MM.1S (cell line): ENCODE data around the gene SLC2A5.
A peak's percentile ranks its signal among the peaks of the same experiment; 100 is the strongest.

Source experiments
- DNase-seq: peaks from one replicate; pipeline ENCODE4 v3.0.0-alpha.2; 2015
- H2AFZ ChIP-seq: fragments of 300-600 bp; sonication (generic); 2 replicates; pipeline ENCODE4 v1.6.0; 2016; ENCODE audit warnings: antibody characterized with exemption, low read length
- H3F3A ChIP-seq: fragments of 300-600 bp; sonication (generic); 2 replicates; pipeline ENCODE4 v1.6.1; 2016; ENCODE audit warnings: mild to moderate bottlenecking, antibody characterized with exemption, low read length, moderate library complexity, mixed read lengths; ENCODE audit not compliant: insufficient read depth
- H3K27ac ChIP-seq: fragments of 300-600 bp; sonication (generic); 2 replicates; pipeline ENCODE4 v1.5.1; 2016; ENCODE audit warnings: mild to moderate bottlenecking, low read length
- H3K27me3 ChIP-seq: fragments of 300-600 bp; sonication (generic); replicated peaks from 2 replicates; pipeline ENCODE4 v1.6.0; 2016; ENCODE audit warnings: low read length; ENCODE audit not compliant: insufficient read depth
- H3K36me3 ChIP-seq: fragments of 300-600 bp; sonication (generic); replicated peaks from 2 replicates; pipeline ENCODE4 v1.6.1; 2016; ENCODE audit warnings: mild to moderate bottlenecking, low read length, mixed read lengths; ENCODE audit not compliant: insufficient read depth
- H3K4me1 ChIP-seq: fragments of 300-600 bp; sonication (generic); 2 replicates; pipeline ENCODE4 v1.6.1; 2016; ENCODE audit warnings: low read length, mixed read lengths
- H3K4me2 ChIP-seq: fragments of 300-600 bp; sonication (generic); 2 replicates; pipeline ENCODE4 v1.6.0; 2016; ENCODE audit warnings: low read depth, low read length
- H3K4me3 ChIP-seq: fragments of 300-600 bp; sonication (generic); 2 replicates; pipeline ENCODE4 v1.5.1; 2016; ENCODE audit warnings: low read length, mixed read lengths
- H3K79me2 ChIP-seq: fragments of 300-600 bp; sonication (generic); 2 replicates; pipeline ENCODE4 v1.6.1; 2016; ENCODE audit warnings: mixed run types, low read length, mixed read lengths
- H3K9ac ChIP-seq: fragments of 300-600 bp; sonication (generic); 2 replicates; pipeline ENCODE4 v1.6.1; 2016; ENCODE audit warnings: low read length, mixed read lengths
- H3K9me2 ChIP-seq: fragments of 300-600 bp; sonication (generic); replicated peaks from 2 replicates; pipeline ENCODE4 v1.6.1; 2016; ENCODE audit warnings: mild to moderate bottlenecking, low read length, mixed read lengths; ENCODE audit not compliant: insufficient read depth
- H3K9me3 ChIP-seq: fragments of 300-600 bp; sonication (generic); replicated peaks from 2 replicates; pipeline ENCODE4 v1.6.1; 2016; ENCODE audit warnings: mild to moderate bottlenecking, low read length, mixed read lengths; ENCODE audit not compliant: insufficient read depth
- H4K20me1 ChIP-seq: fragments of 300-600 bp; sonication (generic); 2 replicates; pipeline ENCODE4 v1.6.1; 2016; ENCODE audit warnings: mild to moderate bottlenecking, low read length, moderate library complexity, mixed read lengths; ENCODE audit not compliant: insufficient read depth
- CTCF ChIP-seq: fragments of 300-600 bp; sonication (generic); IDR thresholded peaks from 2 replicates; pipeline ENCODE4 v1.5.1; 2016; ENCODE audit warnings: antibody characterized with exemption, low read length, mixed read lengths
- EZH2 ChIP-seq: fragments of 300-600 bp; sonication (generic); optimal IDR thresholded peaks from 2 replicates; pipeline ENCODE3; 2017; ENCODE audit warnings: low read depth, mild to moderate bottlenecking, antibody characterized with exemption, low read length, mixed read lengths
- EZH2phosphoT487 ChIP-seq: fragments of 300-600 bp; sonication (generic); IDR thresholded peaks from 2 replicates; pipeline ENCODE4 v1.6.1; 2018; ENCODE audit warnings: antibody characterized with exemption, low read length

SLC2A5 gene

GRCh38 chr1:9078752-9079500 is 9.5 kb upstream of the SLC2A5 start:
- Histone ChIP-seq H3F3A (peaks cover 27% of the 10 kb centered on the region), H3K9me2 (no peaks in the 10 kb centered on the region), H3K36me3 (no peaks in the 10 kb centered on the region), H3K4me2 (peak overlapping the region; percentile 42; the same call in 1 of the 2 replicates), H3K9ac (no peak overlapping the region), H4K20me1 (no peaks in the 10 kb centered on the region), H3K9me3 (no peaks in the 10 kb centered on the region), H3K27me3 (peaks cover 30% of the 10 kb centered on the region), H3K4me1 (peaks cover 47% of the 10 kb centered on the region), H3K79me2 (no peaks in the 10 kb centered on the region), H2AFZ (no peak overlapping the region), H3K27ac (peak overlapping the region; percentile 34; the same call in 1 of the 2 replicates), H3K4me3 (no peak overlapping the region)
- TF ChIP-seq EZH2phosphoT487 (no peak), CTCF (no peak), EZH2 (no peak)
- DNase-seq = no peak

GRCh38 chr1:9078015-9078751 is 8.7 kb upstream of the SLC2A5 start:
- peak; percentile 92 for DNase-seq
- H4K20me1 ChIP-seq = no peaks in the 10 kb centered on the region
- H3K9ac ChIP-seq = no peak overlapping the region
- H3K79me2 ChIP-seq = no peaks in the 10 kb centered on the region
- H2AFZ ChIP-seq = no peak overlapping the region
- H3F3A ChIP-seq = peaks cover 27% of the 10 kb centered on the region
- H3K27me3 ChIP-seq = peaks cover 36% of the 10 kb centered on the region
- peak overlapping the region; percentile 34; the same call in 1 of the 2 replicates for H3K27ac ChIP-seq
- no peaks in the 10 kb centered on the region for H3K9me2 ChIP-seq
- H3K9me3 ChIP-seq = no peaks in the 10 kb centered on the region
- peaks cover 47% of the 10 kb centered on the region for H3K4me1 ChIP-seq
- TF ChIP-seq EZH2 (no peak), CTCF (no peak), EZH2phosphoT487 (no peak)
- H3K4me2 ChIP-seq = peak overlapping the region; percentile 42; the same call in 1 of the 2 replicates
- H3K36me3 ChIP-seq = no peaks in the 10 kb centered on the region
- no peak overlapping the region for H3K4me3 ChIP-seq

- no peak overlapping the region for H3K27ac ChIP-seq
- H3K9me3 ChIP-seq = no peaks in the 10 kb centered on the region
- H3K4me2 ChIP-seq = peak overlapping the region; percentile 10; the same call in 1 of the 2 replicates
- no peaks in the 10 kb centered on the region for H3K79me2 ChIP-seq
- H3K9ac ChIP-seq = no peak overlapping the region
- no peak for DNase-seq
- no peaks in the 10 kb centered on the region for H3K9me2 ChIP-seq
- no peaks in the 10 kb centered on the region for H3K36me3 ChIP-seq
- peaks cover 30% of the 10 kb centered on the region for H3K4me1 ChIP-seq
- H3K4me3 ChIP-seq = no peak overlapping the region
- peaks cover 34% of the 10 kb centered on the region for H3K27me3 ChIP-seq
- H3F3A ChIP-seq = peaks cover 12% of the 10 kb centered on the region
- no peak overlapping the region for H2AFZ ChIP-seq
- TF ChIP-seq EZH2 = no peak
- no peak for TF ChIP-seq CTCF
- TF ChIP-seq EZH2phosphoT487 = no peak
- no peaks in the 10 kb centered on the region for H4K20me1 ChIP-seq
Observed at GRCh38 chr1:9075022-9075421, 5.6 kb upstream of the SLC2A5 start.
